ENCODE measurements around the gene GRIA1.
A peak's percentile ranks its signal among the peaks of the same experiment; 100 is the strongest.

The GRIA1 gene

GRCh38 chr5:153543959-153544470 is 53.5 kb downstream of the GRIA1 start:
- H3K36me3 ChIP-seq (ENCODE audit: insufficient read depth, low read length), result no peaks in the 10 kb centered on the region
- H2AFZ ChIP-seq (ENCODE audit: low read length, unreplicated experiment), result no peak overlapping the region
- H3K4me3 ChIP-seq (ENCODE audit: low read depth, low read length), result no peak overlapping the region
- peaks cover 5% of the 10 kb centered on the region for H3K4me1 ChIP-seq (ENCODE audit: control insufficient read depth, insufficient read depth, low read length, unreplicated experiment)
- no peak overlapping the region for H3K27ac ChIP-seq (ENCODE audit: low read depth, low read length)
- no peaks in the 10 kb centered on the region for H3K27me3 ChIP-seq (ENCODE audit: insufficient read depth, low read length)
- no peaks in the 10 kb centered on the region for H3K79me2 ChIP-seq (ENCODE audit: control insufficient read depth, insufficient read depth, low read length, unreplicated experiment)

- peaks cover 5% of the 10 kb centered on the region for H3K4me1 ChIP-seq (ENCODE audit: control insufficient read depth, insufficient read depth, low read length, unreplicated experiment)
- no peaks in the 10 kb centered on the region for H3K79me2 ChIP-seq (ENCODE audit: control insufficient read depth, insufficient read depth, low read length, unreplicated experiment)
- H2AFZ ChIP-seq (ENCODE audit: low read length, unreplicated experiment), result no peak overlapping the region
- no peaks in the 10 kb centered on the region for H3K27me3 ChIP-seq (ENCODE audit: insufficient read depth, low read length)
- H3K4me3 ChIP-seq (ENCODE audit: low read depth, low read length), result no peak overlapping the region
- H3K27ac ChIP-seq (ENCODE audit: low read depth, low read length), result no peak overlapping the region
- H3K36me3 ChIP-seq (ENCODE audit: insufficient read depth, low read length), result no peaks in the 10 kb centered on the region
These were observed 54.2 kb downstream of the GRIA1 start for GRCh38 chr5:153544706-153545105.

DNA sequence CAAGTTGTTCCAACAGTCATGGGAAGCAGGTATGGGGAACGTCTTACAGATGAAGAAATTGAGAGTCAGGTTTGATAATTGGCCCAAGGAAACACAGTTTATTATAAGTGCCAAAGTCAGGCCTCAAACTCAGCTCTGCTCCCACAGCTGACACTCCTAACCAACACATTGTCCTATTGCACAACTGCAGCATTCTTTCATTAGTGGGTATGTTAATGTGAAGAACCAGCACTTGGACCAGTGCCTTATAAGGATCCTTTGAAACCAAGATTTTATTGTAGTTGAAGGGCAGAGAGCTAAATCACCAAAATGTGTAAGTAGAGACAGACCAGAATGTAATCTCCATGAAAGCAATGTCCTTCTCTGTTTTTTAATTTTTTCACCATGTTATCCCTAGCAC is 56.1 kb downstream of the GRIA1 start:
- no peak overlapping the region for H3K4me3 ChIP-seq (ENCODE audit: low read depth, low read length)
- no peaks in the 10 kb centered on the region for H3K27me3 ChIP-seq (ENCODE audit: insufficient read depth, low read length)
- no peak overlapping the region for H2AFZ ChIP-seq (ENCODE audit: low read length, unreplicated experiment)
- H3K4me1 ChIP-seq (ENCODE audit: control insufficient read depth, insufficient read depth, low read length, unreplicated experiment), result peaks cover 14% of the 10 kb centered on the region
- no peaks in the 10 kb centered on the region for H3K79me2 ChIP-seq (ENCODE audit: control insufficient read depth, insufficient read depth, low read length, unreplicated experiment)
- no peak overlapping the region for H3K27ac ChIP-seq (ENCODE audit: low read depth, low read length)
- no peaks in the 10 kb centered on the region for H3K36me3 ChIP-seq (ENCODE audit: insufficient read depth, low read length)

- Histone ChIP-seq H2AFZ (ENCODE audit: low read length, unreplicated experiment) (peak overlapping the region; percentile 46), H3K27ac (ENCODE audit: low read depth, low read length) (peak overlapping the region; percentile 98), H3K27me3 (ENCODE audit: insufficient read depth, low read length) (no peaks in the 10 kb centered on the region), H3K36me3 (ENCODE audit: insufficient read depth, low read length) (no peaks in the 10 kb centered on the region), H3K4me3 (ENCODE audit: low read depth, low read length) (peak overlapping the region; percentile 45), H3K4me1 (ENCODE audit: control insufficient read depth, insufficient read depth, low read length, unreplicated experiment) (peaks cover 44% of the 10 kb centered on the region), H3K79me2 (ENCODE audit: control insufficient read depth, insufficient read depth, low read length, unreplicated experiment) (no peaks in the 10 kb centered on the region)
These were observed 61.1 kb downstream of the GRIA1 start for GRCh38 chr5:153551537-153552079.

DNA sequence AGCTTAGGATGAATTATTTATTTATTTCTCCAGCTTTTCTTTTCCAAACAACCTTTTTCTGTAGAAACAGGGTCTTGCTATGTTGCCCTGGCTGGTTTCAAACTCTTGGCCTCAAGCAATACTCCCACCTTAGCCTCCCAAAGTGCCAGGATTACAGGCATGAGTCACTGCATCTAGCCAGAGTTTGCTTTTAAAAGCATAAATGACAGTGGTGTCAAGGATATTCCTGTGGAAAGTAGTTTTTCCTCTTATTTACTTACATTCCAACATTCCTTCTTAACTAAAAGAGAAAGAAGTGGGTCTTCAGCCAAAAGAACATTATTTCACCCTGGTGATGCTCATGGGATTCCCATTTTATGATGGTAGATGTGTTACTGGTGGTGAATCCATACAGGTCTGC is 62.4 kb downstream of the GRIA1 start:
- Histone ChIP-seq H2AFZ (ENCODE audit: low read length, unreplicated experiment) (no peak overlapping the region), H3K27me3 (ENCODE audit: insufficient read depth, low read length) (no peaks in the 10 kb centered on the region), H3K36me3 (ENCODE audit: insufficient read depth, low read length) (no peaks in the 10 kb centered on the region), H3K79me2 (ENCODE audit: control insufficient read depth, insufficient read depth, low read length, unreplicated experiment) (no peaks in the 10 kb centered on the region), H3K27ac (ENCODE audit: low read depth, low read length) (peak overlapping the region; percentile 98), H3K4me1 (ENCODE audit: control insufficient read depth, insufficient read depth, low read length, unreplicated experiment) (peaks cover 44% of the 10 kb centered on the region), H3K4me3 (ENCODE audit: low read depth, low read length) (peak overlapping the region; percentile 45; the same call in 1 of the 2 replicates)

- H2AFZ ChIP-seq (ENCODE audit: low read length, unreplicated experiment), result peak overlapping the region; percentile 90
These were observed 65.1 kb downstream of the GRIA1 start for GRCh38 chr5:153555420-153556114.

GRCh38 chr5:153558957-153559356 is 68.5 kb downstream of the GRIA1 start:
- Histone ChIP-seq H3K4me1 (ENCODE audit: control insufficient read depth, insufficient read depth, low read length, unreplicated experiment) (peaks cover 21% of the 10 kb centered on the region), H3K27me3 (ENCODE audit: insufficient read depth, low read length) (no peaks in the 10 kb centered on the region), H3K27ac (ENCODE audit: low read depth, low read length) (no peak overlapping the region), H2AFZ (ENCODE audit: low read length, unreplicated experiment) (no peak overlapping the region), H3K4me3 (ENCODE audit: low read depth, low read length) (no peak overlapping the region), H3K79me2 (ENCODE audit: control insufficient read depth, insufficient read depth, low read length, unreplicated experiment) (no peaks in the 10 kb centered on the region), H3K36me3 (ENCODE audit: insufficient read depth, low read length) (no peaks in the 10 kb centered on the region)

More at GRCh38 chr5:153555420-153556114, 65.1 kb downstream of the GRIA1 start:
- no peaks in the 10 kb centered on the region for H3K27me3 ChIP-seq (ENCODE audit: insufficient read depth, low read length)
- H3K4me1 ChIP-seq (ENCODE audit: control insufficient read depth, insufficient read depth, low read length, unreplicated experiment), result peaks cover 44% of the 10 kb centered on the region
- H3K4me3 ChIP-seq (ENCODE audit: low read depth, low read length), result peak overlapping the region; percentile 52; the same call in 1 of the 2 replicates
- H3K27ac ChIP-seq (ENCODE audit: low read depth, low read length), result no peak overlapping the region
- no peaks in the 10 kb centered on the region for H3K36me3 ChIP-seq (ENCODE audit: insufficient read depth, low read length)
- H3K79me2 ChIP-seq (ENCODE audit: control insufficient read depth, insufficient read depth, low read length, unreplicated experiment), result no peaks in the 10 kb centered on the region

- Histone ChIP-seq H3K27ac (ENCODE audit: low read depth, low read length) (no peak overlapping the region), H3K4me3 (ENCODE audit: low read depth, low read length) (no peak overlapping the region), H3K4me1 (ENCODE audit: control insufficient read depth, insufficient read depth, low read length, unreplicated experiment) (peaks cover 18% of the 10 kb centered on the region), H3K27me3 (ENCODE audit: insufficient read depth, low read length) (no peaks in the 10 kb centered on the region), H2AFZ (ENCODE audit: low read length, unreplicated experiment) (no peak overlapping the region), H3K79me2 (ENCODE audit: control insufficient read depth, insufficient read depth, low read length, unreplicated experiment) (no peaks in the 10 kb centered on the region), H3K36me3 (ENCODE audit: insufficient read depth, low read length) (no peaks in the 10 kb centered on the region)
These were observed 69.5 kb downstream of the GRIA1 start for GRCh38 chr5:153559926-153560325.

DNA sequence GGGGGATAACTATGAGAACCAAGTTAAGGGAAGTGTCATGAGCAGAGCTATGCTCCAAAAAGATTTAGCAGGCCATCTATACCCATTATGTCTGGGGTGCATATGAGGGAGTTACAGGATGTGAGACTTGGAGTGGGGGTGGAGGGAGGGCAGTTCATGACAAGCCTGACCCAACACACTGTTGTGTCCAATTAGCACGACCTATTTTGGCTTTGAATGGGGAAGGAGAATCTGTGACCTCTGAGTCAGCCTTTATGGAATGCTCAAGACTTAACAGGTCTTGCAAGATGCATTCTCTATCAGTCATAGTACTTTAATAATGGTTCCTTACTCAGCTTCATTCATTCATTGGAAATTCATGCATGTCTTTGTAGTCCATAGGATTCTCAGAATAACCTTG is 71.7 kb downstream of the GRIA1 start:
- Histone ChIP-seq H2AFZ (ENCODE audit: low read length, unreplicated experiment) (no peak overlapping the region), H3K79me2 (ENCODE audit: control insufficient read depth, insufficient read depth, low read length, unreplicated experiment) (no peaks in the 10 kb centered on the region), H3K4me3 (ENCODE audit: low read depth, low read length) (no peak overlapping the region), H3K27me3 (ENCODE audit: insufficient read depth, low read length) (no peaks in the 10 kb centered on the region), H3K36me3 (ENCODE audit: insufficient read depth, low read length) (no peaks in the 10 kb centered on the region), H3K27ac (ENCODE audit: low read depth, low read length) (no peak overlapping the region), H3K4me1 (ENCODE audit: control insufficient read depth, insufficient read depth, low read length, unreplicated experiment) (peaks cover 13% of the 10 kb centered on the region)

GRCh38 chr5:153565822-153566221 is 75.4 kb downstream of the GRIA1 start:
- peaks cover 19% of the 10 kb centered on the region for H3K4me1 ChIP-seq (ENCODE audit: control insufficient read depth, insufficient read depth, low read length, unreplicated experiment)
- no peaks in the 10 kb centered on the region for H3K27me3 ChIP-seq (ENCODE audit: insufficient read depth, low read length)
- peak overlapping the region; percentile 49 for H3K27ac ChIP-seq (ENCODE audit: low read depth, low read length)
- no peak overlapping the region for H3K4me3 ChIP-seq (ENCODE audit: low read depth, low read length)
- H2AFZ ChIP-seq (ENCODE audit: low read length, unreplicated experiment), result no peak overlapping the region
- H3K36me3 ChIP-seq (ENCODE audit: insufficient read depth, low read length), result no peaks in the 10 kb centered on the region
- H3K79me2 ChIP-seq (ENCODE audit: control insufficient read depth, insufficient read depth, low read length, unreplicated experiment), result no peaks in the 10 kb centered on the region

DNA sequence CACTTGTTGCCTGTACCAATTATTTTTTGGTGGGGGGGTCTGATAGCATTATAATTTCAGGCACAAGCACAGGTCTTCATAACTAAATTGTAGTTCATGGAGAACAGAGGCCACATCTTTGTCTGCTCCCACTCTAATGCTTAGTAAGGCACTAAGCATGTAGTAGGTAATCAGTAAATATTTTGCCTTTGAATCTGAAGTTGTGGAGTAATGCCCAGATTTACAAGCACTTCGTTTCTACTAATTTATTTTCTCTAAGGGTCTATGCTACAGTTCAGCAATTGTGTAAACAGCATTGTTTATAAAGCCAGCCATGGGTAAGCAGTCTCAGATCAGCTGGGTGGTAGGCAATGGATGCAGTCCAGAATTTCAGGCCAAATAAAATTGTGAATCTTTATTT is 78.6 kb downstream of the GRIA1 start:
- peaks cover 16% of the 10 kb centered on the region for H3K4me1 ChIP-seq (ENCODE audit: control insufficient read depth, insufficient read depth, low read length, unreplicated experiment)
- H3K79me2 ChIP-seq (ENCODE audit: control insufficient read depth, insufficient read depth, low read length, unreplicated experiment), result no peaks in the 10 kb centered on the region
- H3K27me3 ChIP-seq (ENCODE audit: insufficient read depth, low read length), result no peaks in the 10 kb centered on the region
- H3K36me3 ChIP-seq (ENCODE audit: insufficient read depth, low read length), result no peaks in the 10 kb centered on the region
- H2AFZ ChIP-seq (ENCODE audit: low read length, unreplicated experiment), result no peak overlapping the region
- no peak overlapping the region for H3K4me3 ChIP-seq (ENCODE audit: low read depth, low read length)
- H3K27ac ChIP-seq (ENCODE audit: low read depth, low read length), result no peak overlapping the region
